Esophagus muscularis mucosa (tissue), 4 donors: ENCODE results near the gene DROSHA. TPM values are rescaled to one million over a fixed set of nuclear protein-coding genes. Genes with fewer than 3 reads are reported as not detected.

Experiments used
- DNase-seq: peaks from one replicate; pipeline ENCODE4 v3.0.0-alpha.2; 2017; ENCODE audit errors: extremely low spot score
- H3K27ac ChIP-seq, 4 donors: fragments of 200-600 bp; sonication (generic); replicated peaks in 1 of 4; 1 replicate in 3 of 4; 2 replicates in 1 of 4; pipeline ENCODE4 v1.5.1; 2016 to 2019; ENCODE audit warnings: mild to moderate bottlenecking in 1 of 4
- H3K27me3 ChIP-seq, 4 donors: fragments of 200-600 bp; sonication (generic); one replicate each; pipeline versions ENCODE4 v1.5.1 to v1.6.0; 2016 to 2019
- H3K36me3 ChIP-seq, 4 donors: fragments of 200-600 bp; sonication (generic); one replicate each; pipeline ENCODE4 v1.5.1; 2016 to 2019
- H3K4me1 ChIP-seq, 4 donors: fragments of 200-600 bp; sonication (generic); one replicate each; pipeline ENCODE4 v1.5.1; 2016 to 2019
- H3K4me3 ChIP-seq, 4 donors: fragments of 200-600 bp; sonication (generic); 1 replicate in 2 of 4; 2 replicates in 2 of 4; pipeline ENCODE4 v1.5.1; 2016 to 2019; ENCODE audit warnings: mild to moderate bottlenecking in 4 of 4, moderate library complexity in 1 of 4
- H3K9me3 ChIP-seq, 4 donors: fragments of 200-600 bp; sonication (generic); 1 replicate in 3 of 4; 2 replicates in 1 of 4; pipeline ENCODE4 v1.5.1; 2016 to 2019
- CTCF ChIP-seq, 3 experiments: fragments of 200-600 bp in 2 of 3; fragments of 450-650 bp in 1 of 3; sonication (generic) in 2 of 3; IDR thresholded peaks; one replicate each; pipeline ENCODE4 v1.5.1; 2017 to 2019; ENCODE audit warnings: antibody characterized with exemption in 3 of 3, mild to moderate bottlenecking in 2 of 3, moderate library complexity in 1 of 3
- EP300 ChIP-seq: sonication (generic); formaldehyde crosslinking; IDR thresholded peaks from one replicate; pipeline ENCODE4 v1.6.1; 2017; ENCODE audit warnings: antibody characterized with exemption
- POLR2A ChIP-seq: fragments of 450-650 bp; IDR thresholded peaks from one replicate; pipeline ENCODE4 v1.6.1; 2017; ENCODE audit warnings: antibody characterized with exemption, moderate library complexity, mild to moderate bottlenecking, low read depth
- POLR2AphosphoS5 ChIP-seq, 2 donors: sonication (generic); formaldehyde crosslinking; IDR thresholded peaks; one replicate each; pipeline ENCODE4 v1.6.1; 2017; ENCODE audit warnings: antibody characterized with exemption in 2 of 2
- WGBS: methylation state at CpG from one replicate; pipeline ENCODE4 v1.1.5; 2018; 5-methylcytosine and 5-hydroxymethylcytosine counted together
- intact Hi-C: fragments of 100-400 bp; cut with DNase I; formaldehyde crosslinking; loops from one replicate; pipeline ENCODE4 v1.15.1; 2023
- total RNA-seq, 4 donors: library from RNA; depleted of rRNA; stranded (reverse); fragments of >200 nt; gene quantifications; one replicate each; pipeline versions ENCODE4 v1.1.0 to v1.2.1, GENCODE V29; 2016

Gene DROSHA
- total RNA-seq, 4 donors from 2014 or later, result 27.5 to 47.0 (median 36.6) TPM

- H3K27me3 ChIP-seq, result no peaks in the 10 kb centered on the region
- WGBS, result 91% methylated on average over 7 of the region's 7 CpGs
- H3K36me3 ChIP-seq, result peaks cover 23 to 63% (median 44%) of the 10 kb centered on the region in 4 donors
- no peaks in the 10 kb centered on the region for H3K9me3 ChIP-seq
- TF ChIP-seq POLR2AphosphoS5 (IDR thresholded peaks at IDR 0.05), result no peak
- no peak for TF ChIP-seq EP300
- no peak for TF ChIP-seq POLR2A
- no peak for TF ChIP-seq CTCF (IDR thresholded peaks at IDR 0.05)
- H3K4me3 ChIP-seq, result no peak overlapping the region
- no peak for DNase-seq
- no peak overlapping the region for H3K27ac ChIP-seq
- intact Hi-C loops, result no loop called here
- H3K4me1 ChIP-seq, result no peaks in the 10 kb centered on the region
Observed at GRCh38 chr5:31449174-31449573, 82.7 kb downstream of the DROSHA start.

DNA sequence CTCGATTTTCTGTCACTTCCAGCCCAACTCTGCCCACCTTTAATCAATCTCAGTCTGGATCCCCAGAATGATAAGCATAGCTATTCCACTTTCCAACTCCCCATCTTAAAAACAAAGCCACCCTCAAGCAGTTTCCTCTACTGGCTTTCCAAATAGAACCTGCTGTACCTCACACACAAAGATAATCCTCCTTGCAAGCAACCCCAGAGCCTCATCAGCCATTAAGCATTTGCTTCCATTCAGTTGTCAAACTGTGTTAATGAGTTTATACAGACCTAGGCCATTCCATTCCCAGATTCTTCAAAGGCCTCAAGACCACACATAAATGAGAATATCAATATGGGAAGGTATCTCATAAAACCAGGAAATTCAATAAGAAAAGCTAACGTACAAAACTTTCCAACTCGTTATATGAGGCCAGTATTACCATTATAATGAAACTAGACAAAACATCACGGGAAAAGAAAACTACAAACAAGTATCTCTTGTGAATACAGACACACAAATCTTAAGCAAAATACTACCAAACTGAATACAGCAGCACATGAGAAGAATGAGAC is 86.8 kb downstream of the DROSHA start:
- Histone ChIP-seq H3K4me1 (peaks cover 0 to 9% (median 6%) of the 10 kb centered on the region in 4 donors), H3K4me3 (no peak overlapping the region), H3K36me3 (peaks cover 14 to 43% (median 32%) of the 10 kb centered on the region in 4 donors), H3K9me3 (no peaks in the 10 kb centered on the region), H3K27me3 (no peaks in the 10 kb centered on the region), H3K27ac (no peak overlapping the region)
- intact Hi-C loops, result no loop called here
- WGBS, result 96% methylated on average over 4 of the region's 4 CpGs
- DNase-seq, result no peak
- TF ChIP-seq POLR2AphosphoS5 (IDR thresholded peaks at IDR 0.05), result no peak
- TF ChIP-seq POLR2A, result no peak
- TF ChIP-seq EP300, result no peak
- no peak for TF ChIP-seq CTCF (IDR thresholded peaks at IDR 0.05)

DNA sequence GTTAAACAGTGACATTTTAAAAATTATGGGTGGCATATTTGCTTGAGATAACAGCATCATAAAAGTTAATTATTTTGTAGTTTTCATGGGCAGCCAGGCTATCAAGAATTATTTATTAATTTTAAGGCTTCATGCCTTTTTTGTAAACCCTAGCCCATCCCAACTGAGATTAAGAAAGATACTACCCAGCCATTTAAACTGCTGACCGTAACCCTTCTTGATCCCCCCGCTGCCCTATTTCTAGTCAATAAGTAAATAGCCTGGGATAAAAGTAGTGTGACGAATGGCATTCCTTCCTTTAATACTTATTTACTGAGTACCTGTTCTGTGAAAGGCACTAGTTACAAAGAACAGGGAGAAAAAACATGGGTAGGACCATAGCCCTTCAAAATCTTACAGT is 88.3 kb downstream of the DROSHA start:
- no peaks in the 10 kb centered on the region for H3K9me3 ChIP-seq
- peaks cover 0 to 9% (median 6%) of the 10 kb centered on the region in 4 donors for H3K4me1 ChIP-seq
- no peaks in the 10 kb centered on the region for H3K27me3 ChIP-seq
- intact Hi-C loops, result no loop called here
- TF ChIP-seq EP300 (no peak), POLR2AphosphoS5 (IDR thresholded peaks at IDR 0.05) (no peak), POLR2A (no peak), CTCF (IDR thresholded peaks at IDR 0.05) (no peak)
- H3K4me3 ChIP-seq, result no peak overlapping the region
- no peak overlapping the region for H3K27ac ChIP-seq
- WGBS, result 97% methylated on average over 3 of the region's 3 CpGs
- peaks cover 10 to 34% (median 21%) of the 10 kb centered on the region in 4 donors for H3K36me3 ChIP-seq
- DNase-seq, result no peak

GRCh38 chr5:31442058-31442745 is 89.7 kb downstream of the DROSHA start:
- WGBS, result 47% methylated on average over 3 of the region's 3 CpGs
- intact Hi-C loops, result no loop called here

More at GRCh38 chr5:31442058-31442745, 89.7 kb downstream of the DROSHA start:
- H3K4me3 ChIP-seq, result no peak overlapping the region
- peaks cover 4 to 31% (median 19%) of the 10 kb centered on the region in 4 donors for H3K36me3 ChIP-seq
- DNase-seq, result no peak
- H3K9me3 ChIP-seq, result no peaks in the 10 kb centered on the region
- H3K4me1 ChIP-seq, result peaks cover 0 to 9% (median 6%) of the 10 kb centered on the region in 4 donors
- no peaks in the 10 kb centered on the region for H3K27me3 ChIP-seq
- no peak for TF ChIP-seq EP300
- no peak for TF ChIP-seq POLR2AphosphoS5 (IDR thresholded peaks at IDR 0.05)
- TF ChIP-seq POLR2A, result no peak
- no peak for TF ChIP-seq CTCF (IDR thresholded peaks at IDR 0.05)
- no peak overlapping the region for H3K27ac ChIP-seq
